HG03520 (cell line): ENCODE data around the gene UBA1.

Experiments
- ATAC-seq: cut with Tn5 transposase; IDR thresholded peaks from one replicate; pipeline ENCODE4 v1.9.1; 2021; ENCODE audit warnings: mild to moderate bottlenecking, moderate library complexity; ENCODE audit not compliant: unreplicated experiment

UBA1 gene

DNA sequence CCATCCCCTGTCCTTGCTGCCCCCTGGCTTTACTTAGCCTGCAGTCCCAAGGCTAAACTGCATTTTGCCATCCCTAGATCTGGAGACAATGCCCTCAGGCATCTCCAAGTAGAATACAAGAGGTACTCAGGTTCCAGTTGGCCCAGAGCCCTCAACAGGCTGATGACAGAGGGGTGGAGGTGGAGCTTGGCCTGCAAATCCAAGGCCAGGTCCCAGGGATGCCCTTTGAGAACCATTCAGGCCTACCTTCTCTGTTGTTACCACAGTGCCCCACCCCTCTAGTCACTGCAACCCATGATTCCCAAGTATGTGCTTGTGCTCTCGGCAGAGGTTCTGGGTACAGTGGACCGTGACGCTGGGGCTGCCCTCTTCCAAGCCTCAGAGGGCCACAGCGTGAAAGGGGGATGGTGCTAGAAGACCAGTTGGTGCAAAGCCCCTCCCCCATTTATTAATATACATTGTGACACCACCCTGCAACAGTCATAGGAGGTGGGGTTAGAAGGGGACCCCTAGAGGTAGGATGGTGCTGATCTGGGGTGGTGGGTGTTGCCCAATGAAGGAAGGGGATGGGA is 6.4 kb upstream of the UBA1 start:
- ATAC-seq, result no peak

DNA sequence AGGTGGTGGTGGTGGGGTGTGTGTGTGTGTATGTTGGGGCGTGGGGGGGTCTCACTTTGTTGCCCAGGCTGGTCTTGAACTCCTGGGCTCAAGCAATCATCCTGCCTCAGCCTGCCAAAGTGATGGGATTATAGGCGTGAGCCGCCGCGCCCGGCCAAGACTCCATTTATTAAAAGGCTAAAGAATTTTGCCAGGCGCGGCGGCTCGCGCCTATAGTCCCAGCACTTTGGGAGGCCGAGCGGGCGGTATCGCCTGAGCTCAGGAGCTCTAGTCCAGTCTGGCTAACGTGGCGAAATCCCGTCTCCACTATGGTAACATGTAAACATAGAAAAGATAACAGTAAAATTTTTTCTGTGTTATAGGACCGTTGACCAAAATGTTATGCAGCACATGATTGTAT is 3.7 kb upstream of the UBA1 start:
- no peak for ATAC-seq

DNA sequence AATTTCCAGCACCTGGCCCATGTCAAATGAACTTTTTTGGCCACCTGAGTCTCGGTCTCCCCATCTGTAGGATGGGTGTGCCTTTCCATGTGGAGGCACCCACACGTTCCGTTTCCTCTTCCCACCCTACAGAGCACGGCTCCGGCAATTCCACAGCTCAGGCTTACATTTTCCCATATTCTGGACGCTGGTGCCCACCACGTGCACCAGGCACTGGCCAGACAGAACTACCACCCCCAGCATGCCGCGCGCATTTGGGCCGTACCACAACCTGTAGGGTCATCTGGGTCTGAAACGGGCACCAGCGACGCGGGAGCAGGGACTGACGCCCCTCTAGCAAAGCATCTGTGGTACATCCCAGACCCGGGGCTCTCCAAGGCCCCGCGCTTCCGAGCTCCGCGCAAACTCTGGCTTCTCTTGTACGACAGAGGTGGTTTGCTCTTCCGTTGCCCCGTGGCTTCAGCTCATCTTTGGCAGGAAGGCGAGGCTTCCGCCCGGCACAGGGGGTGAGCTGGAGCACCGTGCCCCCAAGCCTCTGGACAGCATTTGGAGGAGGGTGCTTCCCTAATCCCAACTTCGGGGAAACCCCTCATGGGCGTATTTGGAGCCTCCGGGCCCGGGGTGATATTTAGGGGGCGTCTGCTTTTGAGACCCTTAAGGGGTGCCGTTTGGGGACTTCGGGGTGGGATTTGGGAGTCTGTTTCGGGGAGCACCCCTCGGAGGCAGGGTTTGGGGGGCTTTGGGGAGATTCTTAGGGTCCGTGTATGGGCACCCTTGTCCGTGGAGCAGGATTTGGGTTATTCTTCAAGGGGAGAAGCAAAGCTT is 3.0 kb upstream of the UBA1 start:
- ATAC-seq, result peak; percentile 31

DNA sequence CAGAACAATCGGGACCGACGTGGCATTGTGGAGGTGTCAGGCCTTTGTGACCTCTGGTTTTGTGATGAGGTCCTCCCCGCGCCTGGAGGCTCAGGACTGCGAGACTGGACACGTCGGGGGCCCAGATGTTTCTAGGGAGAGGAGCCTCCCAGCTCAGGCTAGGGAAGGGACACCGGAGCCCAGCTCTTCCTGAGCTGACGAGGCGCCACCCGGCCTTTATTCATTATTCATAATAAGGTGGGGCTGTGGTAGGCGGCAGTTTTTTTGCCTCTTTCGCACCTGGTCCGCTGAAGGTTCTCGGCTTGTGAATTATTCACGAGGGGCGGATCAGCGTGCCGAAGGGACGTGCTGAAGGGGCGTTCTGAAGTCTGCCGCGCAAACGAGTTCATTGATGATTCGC is 2.3 kb upstream of the UBA1 start:
- no peak for ATAC-seq

DNA sequence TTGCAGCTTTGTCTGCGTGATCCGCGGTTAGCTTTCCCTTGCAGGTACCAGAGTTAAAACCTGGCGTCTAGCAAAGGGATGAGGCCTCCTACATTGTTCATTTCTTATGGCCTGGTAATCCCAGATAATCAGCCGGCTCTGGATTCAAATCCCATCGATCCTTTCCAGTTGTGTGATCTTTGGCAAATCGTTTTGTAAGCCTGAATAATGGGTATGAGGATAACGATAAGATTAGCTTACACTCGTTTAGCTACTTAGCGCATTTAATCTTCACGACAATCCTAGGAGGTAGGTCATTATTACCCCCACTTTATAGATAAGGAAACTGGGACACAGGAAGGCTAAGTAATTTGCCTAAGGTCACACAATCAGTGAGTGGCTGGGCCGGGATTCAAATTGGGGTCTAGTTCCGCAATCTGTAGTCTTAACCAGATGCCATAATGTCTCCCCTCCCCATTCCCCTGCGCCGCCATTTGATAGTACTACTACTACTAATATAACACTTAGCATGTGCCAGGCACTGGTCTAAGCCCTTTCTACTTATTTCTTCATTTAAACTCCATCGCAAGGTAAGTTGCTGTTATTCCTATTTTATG is 1.7 kb upstream of the UBA1 start:
- no peak for ATAC-seq

DNA sequence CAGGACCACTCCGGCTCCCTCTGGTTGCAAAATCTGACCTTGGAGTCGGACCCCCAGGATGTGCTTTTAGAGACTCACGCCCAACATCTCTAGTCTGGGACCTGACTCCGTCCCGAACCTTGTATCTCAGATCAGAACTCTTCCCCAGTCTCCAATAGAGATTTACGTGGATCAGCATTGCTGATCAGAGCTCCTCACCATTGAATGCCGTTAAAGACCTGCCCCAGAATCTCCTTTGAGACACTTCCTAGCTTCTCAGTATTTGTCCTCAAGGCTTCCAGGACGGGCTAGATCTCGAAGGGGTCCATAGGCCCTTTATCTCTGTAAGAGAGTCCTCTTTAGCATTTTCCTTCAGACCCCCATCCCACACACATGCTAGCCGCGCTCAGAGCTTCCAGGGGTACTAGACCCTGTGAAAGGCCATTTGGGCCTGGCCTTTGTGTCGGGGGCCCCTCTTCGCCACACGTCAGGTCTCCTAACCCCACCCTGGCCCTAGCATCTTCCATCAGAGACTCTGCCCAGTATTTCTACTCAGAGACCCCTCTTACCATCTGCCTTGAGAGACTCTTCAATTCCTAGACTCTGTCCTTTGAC is 662 bp downstream of the UBA1 start:
- ATAC-seq, result no peak

DNA sequence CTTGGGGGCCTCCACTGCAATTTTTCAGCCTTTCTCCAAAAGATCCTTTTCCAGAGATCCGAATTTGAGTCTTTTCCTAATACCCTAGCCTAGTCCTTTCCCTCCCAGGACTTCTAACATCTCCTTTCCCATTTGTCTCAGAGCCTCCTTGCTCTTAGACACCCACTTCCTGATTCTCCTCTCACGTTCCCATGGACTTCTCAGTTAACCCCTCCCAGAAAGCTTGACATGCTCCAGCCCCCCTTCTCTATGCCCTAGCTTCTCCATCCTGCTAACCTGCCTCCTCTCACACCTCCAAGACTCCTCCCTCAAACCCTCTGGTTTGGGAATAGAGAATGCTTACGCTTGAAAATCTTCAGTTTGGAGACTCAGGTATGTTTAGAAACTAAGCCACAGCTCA is 2.5 kb downstream of the UBA1 start:
- ATAC-seq, result no peak

DNA sequence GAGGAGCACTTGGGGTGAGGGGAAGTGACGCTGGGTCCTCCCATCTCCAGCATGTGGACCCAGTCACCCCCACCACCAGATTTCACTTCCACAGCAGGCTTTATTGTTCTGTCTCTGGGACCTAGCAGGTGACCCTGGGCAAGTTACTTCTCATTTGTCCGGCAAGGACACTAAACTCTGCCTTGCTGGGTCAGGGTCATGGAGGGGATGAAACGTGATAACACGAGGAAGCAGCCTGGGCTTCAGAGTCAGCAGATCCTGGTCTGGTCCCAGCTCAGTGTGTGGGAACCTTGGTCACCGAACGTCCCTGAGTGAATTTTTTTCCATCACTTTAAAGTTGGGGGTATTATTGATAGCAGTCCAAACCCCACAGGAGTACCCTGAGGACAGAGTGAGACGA is 3.9 kb downstream of the UBA1 start:
- no peak for ATAC-seq

DNA sequence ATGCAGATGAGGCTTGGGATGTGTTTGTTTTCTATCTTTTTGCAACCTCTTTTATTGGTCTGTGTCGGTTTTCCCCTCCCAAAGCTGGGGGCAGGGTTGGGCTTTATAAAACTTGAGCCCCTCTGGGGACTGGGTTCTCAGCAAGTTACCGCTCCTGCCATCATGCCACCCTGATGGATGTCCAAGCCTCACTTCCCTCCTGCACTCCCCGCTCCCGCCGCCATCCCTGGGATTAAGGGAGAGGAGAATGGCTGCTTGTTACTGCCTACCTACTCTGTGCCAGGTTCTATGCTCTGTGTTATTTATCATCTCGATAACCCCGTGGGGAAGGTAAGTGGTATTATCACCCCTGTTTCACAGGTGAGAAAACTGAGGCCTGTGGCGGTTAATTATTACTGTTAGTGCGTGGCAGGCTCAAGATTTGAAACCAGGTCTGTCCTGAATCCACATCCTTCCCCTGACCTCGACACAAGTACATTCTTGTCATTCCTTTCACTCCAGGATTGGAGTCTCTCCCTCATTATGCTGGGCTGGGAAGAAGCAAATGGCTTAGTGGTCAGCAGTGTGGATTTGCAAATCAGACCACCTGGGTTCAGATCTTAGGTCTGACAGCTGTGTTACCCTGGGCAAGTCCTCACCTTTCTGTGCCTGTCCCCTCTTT is 4.5 kb downstream of the UBA1 start:
- no peak for ATAC-seq

DNA sequence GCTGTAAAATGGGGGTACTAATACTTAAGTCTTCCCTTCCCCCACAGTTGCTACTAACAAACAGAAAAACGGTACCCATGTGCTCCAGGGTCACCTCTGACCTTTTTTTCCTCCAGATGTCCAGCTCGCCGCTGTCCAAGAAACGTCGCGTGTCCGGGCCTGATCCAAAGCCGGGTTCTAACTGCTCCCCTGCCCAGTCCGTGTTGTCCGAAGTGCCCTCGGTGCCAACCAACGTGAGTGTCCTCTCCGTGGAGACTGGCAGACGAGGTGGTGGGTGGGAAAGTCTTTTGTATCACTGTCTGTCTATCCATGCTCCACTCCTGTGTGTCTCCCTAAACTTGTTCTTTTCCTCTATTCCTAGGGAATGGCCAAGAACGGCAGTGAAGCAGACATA is 5.1 kb downstream of the UBA1 start:
- no peak for ATAC-seq

DNA sequence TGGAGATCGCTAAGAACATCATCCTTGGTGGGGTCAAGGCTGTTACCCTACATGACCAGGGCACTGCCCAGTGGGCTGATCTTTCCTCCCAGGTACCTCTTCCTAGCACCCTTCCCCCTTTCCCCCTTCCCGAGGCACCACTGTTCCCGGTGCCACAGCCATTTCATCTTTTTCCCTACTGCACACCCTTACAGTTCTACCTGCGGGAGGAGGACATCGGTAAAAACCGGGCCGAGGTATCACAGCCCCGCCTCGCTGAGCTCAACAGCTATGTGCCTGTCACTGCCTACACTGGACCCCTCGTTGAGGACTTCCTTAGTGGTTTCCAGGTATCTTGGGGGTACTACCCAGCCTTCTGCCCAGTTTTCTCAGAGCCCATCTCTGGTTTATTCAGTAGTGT is 5.7 kb downstream of the UBA1 start:
- no peak for ATAC-seq

DNA sequence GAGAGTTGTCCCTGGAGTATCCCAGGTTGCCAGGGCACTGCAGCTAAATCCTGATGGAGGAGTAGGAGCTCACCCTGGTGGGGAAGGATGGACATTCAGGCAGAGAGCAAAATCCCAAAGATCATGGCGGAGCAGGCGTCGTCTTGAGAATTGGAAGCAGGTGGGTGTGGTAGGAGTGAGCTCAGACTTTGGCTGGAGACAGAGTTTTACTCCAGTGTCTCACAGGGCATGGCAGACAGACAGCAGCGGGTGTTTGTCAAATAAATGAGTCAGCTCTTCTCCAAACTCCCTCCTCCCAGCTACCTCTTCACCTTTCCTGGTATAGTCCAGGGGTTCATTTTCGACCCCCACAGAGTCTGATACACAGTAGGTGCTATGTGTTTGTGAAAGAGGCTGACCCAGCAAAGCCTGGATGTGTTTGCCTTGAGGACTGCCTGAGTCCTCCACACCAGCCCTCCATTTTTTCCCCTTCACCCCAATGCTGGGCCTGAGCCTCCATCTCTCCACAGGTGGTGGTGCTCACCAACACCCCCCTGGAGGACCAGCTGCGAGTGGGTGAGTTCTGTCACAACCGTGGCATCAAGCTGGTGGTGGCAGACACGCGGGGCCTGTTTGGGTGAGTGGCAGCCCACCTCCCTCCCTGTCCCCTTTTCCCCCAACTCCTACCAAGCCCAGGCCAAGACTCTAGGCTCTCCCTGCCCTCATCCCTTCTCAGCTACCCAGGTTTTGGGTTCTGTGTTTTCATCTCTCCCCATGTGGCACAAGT is 6.9 kb downstream of the UBA1 start:
- ATAC-seq, result no peak

DNA sequence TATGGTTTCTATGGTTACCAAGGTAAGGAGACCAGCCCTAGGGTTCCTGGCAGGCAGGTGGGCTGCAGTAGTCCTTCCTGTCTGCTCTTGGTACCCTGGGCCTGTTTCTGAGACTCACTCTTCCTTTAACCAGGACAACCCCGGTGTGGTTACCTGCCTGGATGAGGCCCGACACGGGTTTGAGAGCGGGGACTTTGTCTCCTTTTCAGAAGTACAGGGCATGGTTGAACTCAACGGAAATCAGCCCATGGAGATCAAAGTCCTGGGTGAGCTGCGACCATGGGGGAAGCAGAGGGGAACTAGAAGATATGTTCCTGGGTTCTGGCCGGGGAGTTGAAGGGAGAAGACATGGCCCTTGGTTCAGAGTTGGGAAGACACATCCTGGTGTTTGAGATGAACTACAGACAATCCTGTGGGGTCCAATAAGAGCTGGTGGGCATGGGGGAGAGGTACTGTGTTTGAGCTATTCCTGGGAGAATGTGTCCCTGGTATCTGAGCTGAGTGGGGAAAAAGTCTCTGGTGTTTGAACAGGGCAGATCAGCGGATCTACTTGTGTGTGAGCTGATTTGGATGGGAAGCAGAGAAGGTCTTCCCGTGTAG is 7.8 kb downstream of the UBA1 start:
- ATAC-seq, result no peak

DNA sequence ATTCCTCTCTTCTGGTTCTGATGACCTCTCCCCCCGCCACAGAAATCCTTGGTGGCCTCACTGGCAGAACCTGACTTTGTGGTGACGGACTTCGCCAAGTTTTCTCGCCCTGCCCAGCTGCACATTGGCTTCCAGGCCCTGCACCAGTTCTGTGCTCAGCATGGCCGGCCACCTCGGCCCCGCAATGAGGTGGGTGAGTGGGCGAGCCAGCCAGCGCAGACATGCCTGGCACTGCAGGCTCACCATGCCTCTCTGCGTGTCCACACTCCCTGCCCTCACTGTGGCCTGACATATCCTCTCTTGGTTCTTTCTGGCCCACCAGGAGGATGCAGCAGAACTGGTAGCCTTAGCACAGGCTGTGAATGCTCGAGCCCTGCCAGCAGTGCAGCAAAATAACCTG is 8.7 kb downstream of the UBA1 start:
- no peak for ATAC-seq

DNA sequence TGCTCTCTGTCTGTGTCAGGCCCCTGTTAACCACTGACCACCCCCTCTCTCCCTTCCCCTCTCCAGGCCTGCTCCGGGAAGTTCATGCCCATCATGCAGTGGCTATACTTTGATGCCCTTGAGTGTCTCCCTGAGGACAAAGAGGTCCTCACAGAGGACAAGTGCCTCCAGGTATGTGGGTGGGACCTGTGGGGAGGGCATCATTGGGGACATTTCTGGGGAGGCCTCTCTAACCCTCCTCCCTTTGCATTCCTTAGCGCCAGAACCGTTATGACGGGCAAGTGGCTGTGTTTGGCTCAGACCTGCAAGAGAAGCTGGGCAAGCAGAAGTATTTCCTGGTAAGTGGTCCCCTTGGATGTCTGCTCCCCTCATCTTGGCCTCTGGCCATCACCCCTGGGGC is 9.2 kb downstream of the UBA1 start:
- ATAC-seq, result no peak

DNA sequence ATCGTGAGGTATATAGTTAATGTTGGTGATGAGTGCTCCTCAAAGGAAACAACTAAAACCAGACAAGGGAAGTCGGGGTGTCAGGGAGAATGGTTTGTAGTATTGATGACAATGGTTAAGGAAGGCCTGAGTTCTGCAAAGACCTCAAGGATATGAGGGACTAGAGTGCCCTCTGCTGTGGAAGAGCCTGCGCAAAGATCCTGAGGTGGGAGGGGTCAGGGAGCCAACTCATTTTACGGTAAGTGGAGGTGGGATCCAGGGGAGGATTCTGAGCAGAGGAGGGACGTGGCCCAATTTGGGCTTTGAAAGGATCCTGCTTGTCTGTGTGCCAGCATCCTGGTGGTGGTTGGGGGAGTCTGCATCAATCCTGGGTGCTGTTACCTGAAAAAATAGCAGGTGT is 11.3 kb downstream of the UBA1 start:
- no peak for ATAC-seq

DNA sequence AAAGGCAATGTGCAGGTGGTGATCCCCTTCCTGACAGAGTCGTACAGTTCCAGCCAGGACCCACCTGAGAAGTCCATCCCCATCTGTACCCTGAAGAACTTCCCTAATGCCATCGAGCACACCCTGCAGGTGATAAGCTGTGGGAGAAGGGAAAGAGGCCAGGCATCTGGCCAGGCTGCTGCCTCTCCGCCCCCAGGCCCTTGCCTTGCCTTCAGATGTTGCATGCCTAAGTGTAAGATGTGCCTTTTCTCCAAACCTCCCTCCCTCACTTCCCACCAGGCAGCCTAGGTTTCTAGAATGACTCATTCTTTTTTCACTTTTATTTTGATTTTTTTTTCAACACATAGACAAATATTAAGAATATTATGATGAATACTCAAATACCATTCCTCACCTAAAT is 12.7 kb downstream of the UBA1 start:
- no peak for ATAC-seq

DNA sequence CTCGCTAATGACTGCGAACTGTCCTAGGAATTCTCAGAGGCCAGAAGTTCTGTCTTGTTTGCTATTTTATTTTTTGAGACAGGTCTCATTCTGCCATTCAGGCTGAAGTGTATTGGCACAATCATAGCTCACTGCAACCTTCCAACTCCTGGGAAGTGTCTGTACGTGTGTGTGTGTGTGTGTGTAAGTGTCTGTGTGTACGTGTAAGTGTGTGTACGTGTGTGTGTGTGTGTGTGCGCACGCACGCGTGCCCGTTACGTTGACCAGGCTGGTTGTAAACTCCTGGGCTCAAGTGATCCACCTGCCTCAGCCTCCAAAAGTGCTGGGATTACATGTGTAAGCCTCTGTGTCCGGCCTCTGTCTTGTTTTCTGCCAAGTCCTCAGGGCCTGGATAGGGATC is 14.5 kb downstream of the UBA1 start:
- no peak for ATAC-seq

DNA sequence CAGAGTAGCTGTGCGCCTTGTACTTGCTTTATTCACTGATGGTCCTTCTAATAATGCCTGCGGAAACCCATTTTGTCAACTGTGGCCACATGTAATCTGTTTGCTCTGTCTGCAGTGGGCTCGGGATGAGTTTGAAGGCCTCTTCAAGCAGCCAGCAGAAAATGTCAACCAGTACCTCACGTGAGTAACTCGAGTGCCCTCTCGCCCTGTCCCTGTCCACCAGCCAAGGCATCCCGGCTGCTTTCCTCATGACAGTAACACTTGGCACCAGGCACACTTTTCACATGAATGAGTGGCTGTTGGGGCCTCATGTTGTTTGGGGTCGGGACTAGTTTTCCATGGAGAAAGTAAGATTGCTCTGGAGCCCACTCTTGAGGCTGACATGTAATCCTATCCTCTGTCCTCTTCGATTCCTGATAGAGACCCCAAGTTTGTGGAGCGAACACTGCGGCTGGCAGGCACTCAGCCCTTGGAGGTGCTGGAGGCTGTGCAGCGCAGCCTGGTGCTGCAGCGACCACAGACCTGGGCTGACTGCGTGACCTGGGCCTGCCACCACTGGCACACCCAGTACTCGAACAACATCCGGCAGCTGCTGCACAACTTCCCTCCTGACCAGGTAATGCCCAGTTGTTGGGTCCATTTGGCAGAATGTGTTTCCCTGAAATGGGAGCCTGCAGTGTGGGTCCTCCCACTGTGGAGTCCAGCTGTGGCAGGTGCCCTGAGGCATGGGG is 16.0 kb downstream of the UBA1 start:
- no peak for ATAC-seq
